SK-N-SH (cell line): ENCODE results near the gene L3MBTL1. TPM values are rescaled to one million over a fixed set of nuclear protein-coding genes. Genes with fewer than 3 reads are reported as not detected.

Experiments
- CTCF ChIA-PET: fragments of 300-600, 350-600 bp; formaldehyde crosslinking; extraction: SDS; loops from one replicate; lab custom pipeline; 2021; lab: Yijun Ruan, JAX
- POLR2A ChIA-PET: fragments of 350-600 bp; sonication (Branson Sonifier 250); formaldehyde crosslinking; extraction: SDS; loops from one replicate; lab custom pipeline; 2020; ENCODE audit warnings: antibody characterized with exemption, inconsistent platforms; lab: Yijun Ruan, JAX
- DNase-seq: peaks from one replicate; pipeline ENCODE4 v3.0.0; 2012
- H2AFZ ChIP-seq: fragments of 200-600 bp; sonication (generic); 2 replicates; pipeline ENCODE4 v1.8.1; 2016; ENCODE audit warnings: antibody characterized with exemption, mild to moderate bottlenecking, low read depth
- H3F3A ChIP-seq: fragments of 200-600 bp; sonication (generic); replicated peaks from 2 replicates; pipeline ENCODE3; 2016; ENCODE audit warnings: antibody characterized with exemption, mild to moderate bottlenecking; ENCODE audit not compliant: insufficient read depth
- H3K27ac ChIP-seq, 2 experiments: fragments of 200-500 bp in 1 of 2; fragments of 200-600 bp in 1 of 2; sonication (Bioruptor generic) in 1 of 2; sonication (generic), shearing (Covaris generic) in 1 of 2; 2 replicates each; pipeline versions ENCODE4 v1.5.1 to v1.6.1; 2014 to 2016; ENCODE audit warnings: low read depth in 2 of 2, inconsistent platforms in 1 of 2, low read length in 1 of 2, mild to moderate bottlenecking in 1 of 2, mixed read lengths in 1 of 2
- H3K27me3 ChIP-seq: fragments of 200-600 bp; sonication (generic), shearing (Covaris generic); 2 replicates; pipeline ENCODE4 v1.6.1; 2016; ENCODE audit warnings: mixed run types; ENCODE audit not compliant: insufficient read depth
- H3K36me3 ChIP-seq, 2 experiments: fragments of 200-500 bp in 1 of 2; fragments of 200-600 bp in 1 of 2; sonication (Bioruptor generic) in 1 of 2; sonication (generic) in 1 of 2; replicated peaks in 1 of 2; 2 replicates each; pipeline versions ENCODE3 to v1.5.1; 2014 to 2016; ENCODE audit warnings: low read length in 1 of 2, mild to moderate bottlenecking in 1 of 2; ENCODE audit not compliant: insufficient read depth in 2 of 2, control insufficient read depth in 1 of 2
- H3K4me1 ChIP-seq, 2 experiments: fragments of 200-500 bp in 1 of 2; fragments of 200-600 bp in 1 of 2; sonication (Bioruptor generic) in 1 of 2; sonication (generic), shearing (Covaris generic) in 1 of 2; 2 replicates each; pipeline versions ENCODE4 v1.5.1 to v1.6.1; 2014 to 2016; ENCODE audit warnings: low read depth in 1 of 2, low read length in 1 of 2, mixed run types in 1 of 2; ENCODE audit not compliant: insufficient read depth in 2 of 2, control insufficient read depth in 1 of 2
- H3K4me2 ChIP-seq: fragments of 200-600 bp; sonication (generic), shearing (Covaris generic); 2 replicates; pipeline ENCODE4 v1.6.1; 2017; ENCODE audit warnings: mixed run types
- H3K4me3 ChIP-seq, 2 experiments: fragments of 200-500 bp in 1 of 2; fragments of 200-600 bp in 1 of 2; sonication (Bioruptor generic) in 1 of 2; sonication (generic), shearing (Covaris generic) in 1 of 2; 2 replicates each; pipeline versions ENCODE4 v1.5.1 to v1.8.1; 2014 to 2016; ENCODE audit warnings: low read depth in 2 of 2, inconsistent platforms in 1 of 2, low read length in 1 of 2, mild to moderate bottlenecking in 1 of 2, mixed read lengths in 1 of 2, moderate library complexity in 1 of 2
- H3K79me2 ChIP-seq: fragments of 200-600 bp; sonication (generic); 2 replicates; pipeline ENCODE4 v1.8.1; 2017; ENCODE audit warnings: mild to moderate bottlenecking; ENCODE audit not compliant: insufficient read depth
- H3K9ac ChIP-seq: fragments of 200-600 bp; sonication (generic); 2 replicates; pipeline ENCODE4 v1.6.1; 2017; ENCODE audit warnings: mixed run types
- H3K9me2 ChIP-seq: fragments of 200-600 bp; sonication (generic); 2 replicates; pipeline ENCODE4 v1.6.1; 2017; ENCODE audit warnings: mixed run types
- H3K9me3 ChIP-seq: fragments of 200-600 bp; sonication (generic); 2 replicates; pipeline ENCODE4 v1.6.1; 2017; ENCODE audit warnings: mixed run types, mild to moderate bottlenecking, moderate library complexity
- H4K20me1 ChIP-seq: fragments of 200-600 bp; sonication (generic); 2 replicates; pipeline ENCODE4 v1.6.1; 2017; ENCODE audit warnings: mild to moderate bottlenecking, mixed run types; ENCODE audit not compliant: insufficient read depth
- EP300 ChIP-seq, 2 experiments: IDR thresholded peaks; 2 replicates each; pipeline versions ENCODE4 v1.4.0 to v1.6.1; 2012; ENCODE audit warnings: borderline replicate concordance in 1 of 2, low read depth in 1 of 2, low read length in 1 of 2
- EZH2phosphoT487 ChIP-seq: fragments of 200-600 bp; sonication (generic); IDR thresholded peaks from 2 replicates; pipeline ENCODE4 v1.6.1; 2017; ENCODE audit warnings: low read depth, mixed run types, mild to moderate bottlenecking, antibody characterized with exemption, moderate library complexity, borderline replicate concordance
- FOSL2 ChIP-seq: IDR thresholded peaks from 2 replicates; pipeline ENCODE4 v1.4.0; 2012; ENCODE audit warnings: low read depth, mild to moderate bottlenecking, moderate library complexity, borderline replicate concordance
- FOXJ3 ChIP-seq: sonication (generic); formaldehyde crosslinking; IDR thresholded peaks from 2 replicates; pipeline ENCODE4 v1.5.1; 2020; ENCODE audit warnings: mild to moderate bottlenecking, missing genetic modification reagents
- JUND ChIP-seq: IDR thresholded peaks from 2 replicates; pipeline ENCODE4 v1.4.0; 2012
- MAX ChIP-seq: IDR thresholded peaks from 2 replicates; pipeline ENCODE4 v1.4.0; 2012; ENCODE audit warnings: low read depth
- MEF2A ChIP-seq: IDR thresholded peaks from 2 replicates; pipeline ENCODE4 v1.4.0; 2012; ENCODE audit warnings: low read depth, borderline replicate concordance
- NRF1 ChIP-seq: IDR thresholded peaks from 2 replicates; pipeline ENCODE4 v1.6.1; 2012; ENCODE audit warnings: low read depth, mild to moderate bottlenecking, low read length
- SIN3A ChIP-seq: IDR thresholded peaks from 2 replicates; pipeline ENCODE4 v1.6.1; 2012; ENCODE audit warnings: low read depth, mild to moderate bottlenecking, low read length, moderate library complexity, borderline replicate concordance
- SMC3 ChIP-seq: IDR thresholded peaks from 2 replicates; pipeline ENCODE4 v1.6.1; 2012; ENCODE audit warnings: low read depth, low read length, improper control_type of control experiment
- TCF12 ChIP-seq: IDR thresholded peaks from 2 replicates; pipeline ENCODE4 v1.4.0; 2012
- TEAD4 ChIP-seq: IDR thresholded peaks from 2 replicates; pipeline ENCODE4 v1.4.0; 2012; ENCODE audit warnings: mild to moderate bottlenecking, borderline replicate concordance; ENCODE audit not compliant: insufficient read depth
- YY1 ChIP-seq: IDR thresholded peaks from 2 replicates; pipeline ENCODE4 v1.4.0; 2012; ENCODE audit warnings: low read depth, mild to moderate bottlenecking
- WGBS: methylation state at CpG from one replicate; pipeline ENCODE4 v1.1.6; 2017; ENCODE audit warnings: low lambda C conversion rate; 5-methylcytosine and 5-hydroxymethylcytosine counted together
- polyA plus RNA-seq, 3 experiments: library from polyadenylated mRNA; depleted of rRNA; stranded (reverse); fragments of >200 nt; gene quantifications; 2 replicates each; pipeline ENCODE4 v1.2.3, GENCODE V29; 2012
- TF ChIP-seq, protein P1 (sequence below): fragments of 150-350 bp; IDR thresholded peaks from 2 replicates; pipeline ENCODE4 v1.6.1; 2016; ENCODE audit warnings: mild to moderate bottlenecking, low read depth, low read length
- TF ChIP-seq, protein P2 (sequence below): fragments of 150-350 bp; IDR thresholded peaks from 2 replicates; pipeline ENCODE4 v1.6.1; 2017; ENCODE audit warnings: antibody characterized with exemption, low read length, low read depth, borderline replicate concordance
- TF ChIP-seq, protein P3 (sequence below): IDR thresholded peaks from 2 replicates; pipeline ENCODE4; 2012

L3MBTL1 gene
- polyA plus RNA-seq, 1 of the 3 experiments (the other 2 are of a cell fraction): 8.9 TPM

DNA sequence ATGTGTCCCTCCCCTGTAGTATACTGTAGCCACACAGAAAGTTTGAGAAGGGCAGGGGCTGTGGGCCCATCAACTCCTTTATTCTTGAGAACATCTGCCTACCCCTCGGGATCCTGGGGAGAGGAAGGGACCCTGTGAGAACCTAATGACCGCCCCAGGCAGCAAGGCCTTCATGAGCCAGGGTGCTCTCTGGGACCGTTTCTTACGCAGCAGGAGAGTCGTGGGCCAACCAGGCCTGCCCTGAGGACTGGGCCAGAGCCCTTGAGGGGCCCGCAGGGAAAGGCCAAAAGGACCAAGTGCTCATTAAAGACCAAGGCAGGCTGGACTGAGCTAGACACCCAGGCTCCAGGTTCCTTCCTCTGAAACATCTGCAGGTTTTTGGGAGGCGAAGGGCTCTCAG lies 56.5 kb downstream of the L3MBTL1 start (continued):
- TF ChIP-seq FOSL2: no peak
- TF ChIP-seq, protein P1, sequence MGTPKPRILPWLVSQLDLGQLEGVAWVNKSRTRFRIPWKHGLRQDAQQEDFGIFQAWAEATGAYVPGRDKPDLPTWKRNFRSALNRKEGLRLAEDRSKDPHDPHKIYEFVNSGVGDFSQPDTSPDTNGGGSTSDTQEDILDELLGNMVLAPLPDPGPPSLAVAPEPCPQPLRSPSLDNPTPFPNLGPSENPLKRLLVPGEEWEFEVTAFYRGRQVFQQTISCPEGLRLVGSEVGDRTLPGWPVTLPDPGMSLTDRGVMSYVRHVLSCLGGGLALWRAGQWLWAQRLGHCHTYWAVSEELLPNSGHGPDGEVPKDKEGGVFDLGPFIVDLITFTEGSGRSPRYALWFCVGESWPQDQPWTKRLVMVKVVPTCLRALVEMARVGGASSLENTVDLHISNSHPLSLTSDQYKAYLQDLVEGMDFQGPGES: no peak

DNA sequence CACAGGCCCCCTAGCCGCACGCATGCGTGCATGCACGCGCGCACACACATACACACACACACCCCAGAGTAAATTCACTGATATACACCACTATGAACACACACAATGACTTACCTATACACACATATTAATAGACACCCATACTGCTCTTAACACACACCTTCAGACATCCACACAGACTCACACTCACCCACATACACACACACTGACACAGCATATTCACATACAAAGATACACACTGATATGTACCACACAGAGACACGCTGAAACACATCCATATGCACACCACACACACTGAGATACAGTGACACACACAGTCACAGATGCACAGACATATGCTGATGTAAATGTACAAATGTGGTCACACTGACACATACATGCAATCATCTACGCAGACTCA lies 57.0 kb downstream of the L3MBTL1 start:
- no peak overlapping the region for H2AFZ ChIP-seq
- no peak overlapping the region for H3K4me2 ChIP-seq
- ChIA-PET CTCF (no interaction called here), POLR2A (no interaction called here)
- DNase-seq: no peak
- H4K20me1 ChIP-seq: no peaks in the 10 kb centered on the region
- WGBS: 94% methylated on average over 8 of the region's 8 CpGs
- no peak for TF ChIP-seq YY1
- no peak for TF ChIP-seq EP300 (IDR thresholded peaks at IDR 0.05; ENCODE audit: borderline replicate concordance in 1 of 2, low read depth in 1 of 2, low read length in 1 of 2)
- TF ChIP-seq SMC3: no peak
- no peak for TF ChIP-seq SIN3A
- no peak for TF ChIP-seq TCF12
- no peak for TF ChIP-seq MEF2A
- no peak for TF ChIP-seq EZH2phosphoT487
- H3K9me2 ChIP-seq: no peaks in the 10 kb centered on the region
- H3K36me3 ChIP-seq: no peaks in the 10 kb centered on the region
- no peaks in the 10 kb centered on the region for H3K27me3 ChIP-seq
- no peak overlapping the region for H3K4me3 ChIP-seq
- no peak overlapping the region for H3K27ac ChIP-seq
- peaks cover 0 to 3% of the 10 kb centered on the region in 2 experiments; a peak in 1 of 4 replicates for H3K4me1 ChIP-seq
- H3K9ac ChIP-seq: no peak overlapping the region
- no peaks in the 10 kb centered on the region for H3K79me2 ChIP-seq
- no peaks in the 10 kb centered on the region for H3K9me3 ChIP-seq
- H3F3A ChIP-seq: no peaks in the 10 kb centered on the region

DNA sequence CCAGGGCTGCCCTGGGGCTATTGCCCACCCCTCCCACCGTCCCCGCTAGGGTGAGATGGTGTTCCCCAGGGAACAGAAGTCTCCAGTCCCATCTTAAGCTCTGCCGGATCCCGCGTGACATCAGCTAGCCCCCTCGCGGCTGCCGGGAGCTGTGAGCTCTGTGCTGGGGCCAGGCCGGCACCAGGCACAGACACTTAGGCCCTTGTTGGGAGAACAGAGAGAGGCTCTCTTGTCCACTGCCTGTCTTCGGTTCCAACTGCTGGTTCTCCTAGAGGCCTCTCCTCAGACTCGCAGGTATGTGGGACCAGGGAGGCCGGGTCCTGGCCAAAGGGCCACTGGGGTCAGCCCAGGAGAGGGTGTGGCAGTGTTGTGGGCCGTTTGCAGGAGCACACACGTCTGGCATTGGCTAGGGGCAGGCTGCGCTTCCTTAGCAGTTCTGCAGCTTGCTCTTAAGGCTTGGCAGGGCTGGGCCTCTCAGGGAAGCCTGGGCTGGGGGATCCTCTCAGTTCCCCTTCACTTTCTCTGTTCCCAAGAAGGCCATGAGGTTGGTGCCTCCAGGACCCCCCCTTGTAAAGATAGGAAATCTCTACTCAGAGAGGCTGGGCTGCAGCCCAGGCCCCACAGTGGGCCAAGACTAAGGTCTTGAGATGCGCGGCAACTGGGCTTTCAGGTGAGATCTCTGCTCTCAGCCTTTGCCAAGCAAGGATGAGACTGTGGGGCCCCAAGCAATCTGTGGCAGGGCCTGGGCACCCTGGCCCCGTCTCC lies 57.7 kb downstream of the L3MBTL1 start:
- no peak overlapping the region for H3K27ac ChIP-seq
- H3K9ac ChIP-seq: no peak overlapping the region

More for the DNA sequence above, 57.7 kb downstream of the L3MBTL1 start:
- Histone ChIP-seq H3F3A (no peaks in the 10 kb centered on the region), H3K36me3 (no peaks in the 10 kb centered on the region), H3K9me2 (no peaks in the 10 kb centered on the region), H3K9me3 (no peaks in the 10 kb centered on the region), H3K27me3 (no peaks in the 10 kb centered on the region), H4K20me1 (no peaks in the 10 kb centered on the region), H2AFZ (no peak overlapping the region), H3K4me1 (peaks cover 0 to 3% of the 10 kb centered on the region in 2 experiments; a peak in 1 of 4 replicates), H3K79me2 (no peaks in the 10 kb centered on the region), H3K4me3 (no peak overlapping the region), H3K4me2 (no peak overlapping the region)
- CTCF ChIA-PET: interaction anchor here (0.9 kb wide), 1 partner anchor 27 kb away, joined by 3 read pairs; no protein-coding TSS in a partner anchor
- DNase-seq: no peak
- POLR2A ChIA-PET: no interaction called here
- 92% methylated on average over 10 of the region's 18 CpGs for WGBS
- no peak for TF ChIP-seq MAX
- TF ChIP-seq TEAD4: no peak
- no peak for TF ChIP-seq EZH2phosphoT487
- TF ChIP-seq, protein P2, sequence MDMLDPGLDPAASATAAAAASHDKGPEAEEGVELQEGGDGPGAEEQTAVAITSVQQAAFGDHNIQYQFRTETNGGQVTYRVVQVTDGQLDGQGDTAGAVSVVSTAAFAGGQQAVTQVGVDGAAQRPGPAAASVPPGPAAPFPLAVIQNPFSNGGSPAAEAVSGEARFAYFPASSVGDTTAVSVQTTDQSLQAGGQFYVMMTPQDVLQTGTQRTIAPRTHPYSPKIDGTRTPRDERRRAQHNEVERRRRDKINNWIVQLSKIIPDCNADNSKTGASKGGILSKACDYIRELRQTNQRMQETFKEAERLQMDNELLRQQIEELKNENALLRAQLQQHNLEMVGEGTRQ: no peak
- no peak for TF ChIP-seq FOXJ3 (CRISPR knock-in tag)
- no peak for TF ChIP-seq FOSL2
- TF ChIP-seq JUND: no peak
- TF ChIP-seq, protein P3, sequence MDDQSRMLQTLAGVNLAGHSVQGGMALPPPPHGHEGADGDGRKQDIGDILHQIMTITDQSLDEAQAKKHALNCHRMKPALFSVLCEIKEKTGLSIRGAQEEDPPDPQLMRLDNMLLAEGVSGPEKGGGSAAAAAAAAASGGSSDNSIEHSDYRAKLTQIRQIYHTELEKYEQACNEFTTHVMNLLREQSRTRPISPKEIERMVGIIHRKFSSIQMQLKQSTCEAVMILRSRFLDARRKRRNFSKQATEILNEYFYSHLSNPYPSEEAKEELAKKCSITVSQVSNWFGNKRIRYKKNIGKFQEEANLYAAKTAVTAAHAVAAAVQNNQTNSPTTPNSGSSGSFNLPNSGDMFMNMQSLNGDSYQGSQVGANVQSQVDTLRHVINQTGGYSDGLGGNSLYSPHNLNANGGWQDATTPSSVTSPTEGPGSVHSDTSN: no peak
- TF ChIP-seq NRF1: no peak
